ENCODE data around the gene HEATR1.
"Not testable (repeated sequence)": the region's sequence is repeated elsewhere in the genome, so short reads cannot be mapped to it uniquely, and the experiment has no call there.

HEATR1 gene

DNA sequence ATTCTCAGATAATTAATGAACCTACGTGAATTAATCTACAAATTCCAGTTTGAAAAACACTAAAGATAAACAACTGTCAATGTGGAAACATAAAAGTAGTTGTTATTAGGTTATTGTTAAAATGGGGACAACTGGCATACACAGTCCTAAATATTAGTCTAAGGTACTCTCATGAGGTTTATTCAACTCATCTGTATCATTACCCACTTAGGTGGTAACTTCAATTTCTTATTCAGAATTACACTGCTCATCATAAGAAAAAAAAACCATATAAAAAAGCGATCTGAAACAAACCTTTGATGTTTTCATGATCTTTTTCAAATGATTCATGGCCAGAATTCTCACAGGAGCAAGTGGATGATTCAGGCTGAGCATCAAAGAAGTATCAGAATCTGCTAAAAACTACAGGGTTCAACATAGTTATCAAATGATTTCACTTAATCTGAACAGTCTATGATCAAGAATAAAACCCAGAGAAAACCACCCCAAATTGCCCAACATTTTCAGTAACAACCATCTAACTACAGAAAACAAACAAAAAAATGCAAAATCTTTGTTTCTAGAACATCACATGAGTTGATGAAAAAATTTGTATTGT lies 13.7 kb downstream of the HEATR1 start:
- DNase-seq: no peak

DNA sequence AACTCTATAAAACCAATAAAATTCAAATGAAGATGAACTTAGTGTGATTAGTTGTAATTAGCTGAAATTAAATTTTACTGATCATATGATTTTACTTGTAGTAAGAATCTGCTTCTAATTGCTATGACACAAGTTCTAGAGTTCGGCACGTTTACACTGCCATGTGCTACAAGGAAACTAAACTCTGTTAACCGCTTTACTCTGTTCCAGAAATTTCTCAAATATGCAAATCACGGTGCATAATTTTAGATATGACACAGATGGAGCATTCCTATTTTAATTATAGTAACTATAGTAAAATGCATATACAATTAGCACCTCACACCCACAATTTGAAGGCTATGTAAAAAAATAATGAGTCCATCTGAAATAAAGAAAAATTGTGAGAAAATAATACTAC lies 14.8 kb downstream of the HEATR1 start:
- DNase-seq: no peak

- DNase-seq: no peak
Measured at GRCh38 chr1:236581528-236581927, 22.8 kb downstream of the HEATR1 start.

DNA sequence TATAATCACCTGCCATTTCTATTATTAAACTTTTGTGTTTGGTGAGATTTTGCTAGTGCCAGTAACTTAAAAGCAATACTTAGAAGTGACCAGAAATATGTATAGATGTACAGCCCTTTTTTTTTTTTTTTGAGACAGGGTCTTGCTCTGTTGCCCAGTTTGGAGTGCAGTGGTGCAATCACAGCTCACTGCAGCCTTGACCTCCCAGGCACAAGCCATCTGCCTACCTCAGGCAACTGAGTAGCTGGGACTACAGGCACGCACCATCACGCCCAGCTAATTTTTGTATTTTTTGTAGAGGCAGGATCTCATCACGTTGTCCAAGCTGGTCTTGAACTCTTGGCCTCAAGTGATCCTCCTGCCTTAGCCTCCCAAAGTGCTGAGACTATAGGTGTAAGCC lies 23.9 kb downstream of the HEATR1 start:
- DNase-seq: not testable (repeated sequence)

DNA sequence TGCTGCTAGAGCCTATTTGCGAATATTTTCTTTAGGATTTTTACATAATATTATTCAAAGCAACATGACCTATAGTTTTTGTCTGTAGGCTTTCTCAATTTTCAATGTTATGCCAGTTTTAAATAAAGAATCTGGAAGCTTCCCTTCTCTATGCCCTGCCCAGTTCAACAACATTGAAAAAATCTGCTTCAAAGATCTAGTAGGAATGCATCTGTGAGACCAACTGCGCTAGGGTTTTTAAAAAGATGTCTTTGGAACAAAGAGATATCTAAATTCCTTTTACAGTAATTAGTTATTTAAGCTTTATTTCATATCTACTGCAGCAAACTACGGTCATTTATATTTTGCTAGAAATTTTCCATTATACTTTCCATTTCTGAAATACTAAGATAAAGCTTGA lies 25.7 kb downstream of the HEATR1 start:
- DNase-seq: no peak

GRCh38 chr1:236577041-236577440 lies 27.3 kb downstream of the HEATR1 start:
- not testable (repeated sequence) for DNase-seq

GRCh38 chr1:236576004-236576403 lies 28.3 kb downstream of the HEATR1 start:
- peak; percentile 0 for DNase-seq

DNA sequence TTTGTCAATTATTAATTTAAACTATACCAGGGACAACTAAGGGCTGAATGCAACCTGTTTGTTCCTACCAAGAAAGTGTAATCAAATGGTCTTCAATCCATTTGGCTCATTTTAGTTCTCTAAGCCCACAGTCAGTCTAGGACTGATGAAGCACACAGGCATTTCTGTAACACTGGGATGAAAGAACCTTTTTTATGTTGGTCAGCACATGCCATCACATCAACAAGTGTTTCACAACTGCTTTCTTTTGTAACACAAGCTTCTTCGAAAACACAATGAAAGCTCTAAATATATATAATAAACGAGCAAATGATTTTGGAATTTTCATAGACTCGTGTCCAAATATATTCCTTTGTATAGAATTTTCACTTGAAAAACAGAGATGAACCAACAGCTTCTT lies 28.8 kb downstream of the HEATR1 start:
- no peak for DNase-seq

DNA sequence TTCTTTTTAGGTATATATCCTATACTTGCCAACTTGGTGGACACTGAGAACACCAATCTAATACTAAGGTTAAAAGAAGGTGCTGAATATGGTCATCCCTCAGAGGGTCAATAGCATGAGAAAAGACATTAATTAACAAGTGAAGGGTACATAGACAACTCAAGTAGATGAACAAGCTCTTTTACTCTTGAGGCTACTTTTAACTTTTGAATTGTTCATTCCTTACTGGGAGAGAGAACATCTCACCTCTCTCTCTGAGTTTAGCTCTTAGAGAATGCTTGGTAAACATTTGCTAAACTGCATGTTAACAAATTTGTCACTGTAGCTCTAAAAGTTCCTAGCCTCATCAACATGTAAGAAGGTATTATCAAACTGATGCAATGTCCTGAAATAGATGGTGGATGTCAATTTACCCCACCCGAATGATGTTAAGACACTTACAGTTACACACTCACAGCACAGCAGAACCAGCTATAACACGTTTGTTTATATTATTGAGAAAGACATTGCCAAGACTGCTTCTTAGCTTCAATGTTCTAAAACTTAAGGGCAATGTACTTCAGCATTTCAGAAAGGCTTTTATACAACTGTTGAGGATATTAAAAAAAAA lies 35.9 kb downstream of the HEATR1 start:
- DNase-seq: peak; percentile 55

DNA sequence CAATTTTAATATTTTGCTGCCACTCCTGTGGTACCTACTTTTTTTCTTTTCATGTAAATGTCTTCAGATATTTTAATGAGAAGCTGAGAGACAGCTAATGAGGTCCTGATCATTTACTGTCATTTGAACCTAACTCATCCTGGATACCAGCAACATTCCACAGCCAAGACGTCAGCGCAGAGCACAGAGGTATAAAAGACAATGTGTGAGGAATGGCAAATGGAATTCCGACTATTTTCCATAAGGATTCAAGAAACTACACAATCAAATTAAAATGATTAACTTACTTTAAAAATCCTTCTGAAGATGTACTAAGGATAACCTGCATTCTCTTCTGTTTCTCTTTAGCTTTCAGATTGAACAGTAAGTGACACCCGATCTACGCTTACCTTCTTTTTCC lies 38.8 kb downstream of the HEATR1 start:
- DNase-seq: no peak

DNA sequence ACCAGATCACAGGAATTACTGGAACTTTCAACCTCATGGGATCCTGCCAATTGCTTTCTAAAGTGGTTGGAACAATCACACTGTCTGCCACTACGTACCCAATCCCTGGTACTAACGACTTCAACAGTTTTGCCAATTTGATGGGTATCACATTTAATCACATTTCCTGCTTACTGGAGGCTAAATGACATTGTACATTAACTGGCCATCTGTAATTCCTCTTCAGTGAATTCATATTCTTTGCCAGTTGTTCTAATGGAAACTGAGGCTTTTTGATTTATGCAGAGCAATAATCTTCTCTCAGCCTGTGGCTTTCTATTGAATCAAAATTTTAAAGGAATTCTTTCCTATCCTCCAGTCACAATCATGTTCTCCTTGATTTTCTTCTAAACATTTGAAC lies 42.3 kb downstream of the HEATR1 start:
- no peak for DNase-seq

DNA sequence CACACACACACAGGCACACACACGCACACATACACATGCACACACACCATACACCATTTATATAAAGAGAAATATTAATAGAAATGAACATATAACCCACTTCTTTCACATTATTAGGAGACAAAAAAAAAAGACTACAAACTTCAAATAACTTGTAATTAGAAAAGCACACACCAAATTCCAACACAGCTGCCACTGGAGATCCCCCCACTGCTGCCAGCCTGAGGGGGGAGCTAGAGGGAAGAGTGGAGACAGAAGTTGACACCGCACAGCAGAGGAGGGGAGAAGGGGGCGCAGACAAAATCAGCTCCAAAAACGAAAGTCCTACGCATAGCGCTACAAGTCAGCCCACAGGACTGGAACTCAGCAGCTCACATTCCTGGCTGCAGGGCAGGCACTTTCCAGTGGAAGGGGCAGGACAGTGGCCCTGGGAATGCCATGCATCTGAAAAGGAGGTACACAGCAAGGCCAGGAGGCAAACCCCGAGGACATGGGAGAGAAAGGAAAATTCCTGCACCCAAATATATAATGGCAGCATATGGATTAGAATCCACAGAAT lies 44.0 kb downstream of the HEATR1 start:
- DNase-seq: no peak

GRCh38 chr1:236558846-236559245 lies 45.5 kb downstream of the HEATR1 start:
- DNase-seq: no peak

GRCh38 chr1:236558081-236558480 lies 46.2 kb downstream of the HEATR1 start:
- DNase-seq: no peak

- no peak for DNase-seq
Measured at GRCh38 chr1:236556606-236557005, 47.7 kb downstream of the HEATR1 start.

- no peak for DNase-seq
Measured at GRCh38 chr1:236553370-236553769, 50.9 kb downstream of the HEATR1 start.

- DNase-seq: no peak
Measured at GRCh38 chr1:236552901-236553300, 51.4 kb downstream of the HEATR1 start.

DNA sequence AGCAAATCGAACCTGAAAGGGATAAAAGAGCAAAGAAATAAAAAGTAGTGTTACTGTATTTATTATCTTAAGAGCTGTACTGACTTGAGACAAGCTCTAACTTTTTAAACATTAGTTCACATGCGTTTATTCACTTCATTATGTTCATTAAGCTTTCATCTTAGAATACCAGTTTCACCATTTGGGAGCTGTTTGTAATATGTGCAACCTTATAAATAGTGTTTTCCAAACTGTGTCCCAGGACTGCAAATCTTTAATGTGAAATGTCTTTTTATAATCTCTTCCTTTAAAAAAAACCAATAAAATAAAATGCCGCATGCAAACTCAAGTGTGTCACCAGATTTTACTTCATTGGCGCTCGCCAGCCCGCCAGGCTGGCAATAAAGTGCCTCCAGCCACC lies 52.2 kb downstream of the HEATR1 start:
- no peak for DNase-seq

DNA sequence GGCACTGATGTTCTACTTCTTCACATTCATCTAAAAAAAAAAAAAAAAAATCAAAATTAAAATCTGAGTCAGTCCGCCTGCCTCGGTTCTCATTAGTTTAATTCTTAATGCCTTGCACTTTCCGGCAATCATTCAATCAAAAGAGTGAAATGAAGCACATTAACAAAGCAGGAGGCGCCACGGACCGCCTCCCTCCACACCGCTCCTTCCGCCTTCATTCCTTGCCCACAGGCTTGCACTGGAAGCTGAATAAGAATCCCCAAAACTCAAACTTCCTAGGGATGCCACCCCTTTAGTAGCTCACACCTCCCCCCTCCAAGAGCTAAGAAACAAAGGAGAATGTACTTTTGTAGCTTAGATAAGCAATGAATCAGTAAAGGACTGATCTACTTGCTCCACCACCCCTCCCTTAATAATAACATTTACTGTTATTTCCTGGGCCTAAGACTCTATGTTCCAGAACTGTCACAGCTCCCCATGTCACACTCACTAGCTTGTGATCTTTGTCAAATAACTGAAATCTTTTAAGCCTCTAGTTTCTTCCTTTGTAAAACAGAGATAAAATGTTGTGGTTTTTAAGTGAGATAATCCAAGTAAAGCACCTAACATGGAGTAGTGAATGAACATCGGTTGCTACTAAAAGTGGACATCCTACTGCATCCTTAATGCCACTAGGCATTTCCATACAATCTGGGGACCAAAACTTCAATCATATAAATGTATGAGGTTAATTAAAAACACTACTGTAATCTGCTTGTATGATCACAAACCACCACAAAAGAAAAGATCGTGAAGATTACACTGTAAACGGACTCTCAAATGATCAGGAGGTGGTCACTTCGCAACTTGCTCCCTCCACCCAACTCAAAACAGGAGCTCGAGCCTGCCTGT lies 53.1 kb downstream of the HEATR1 start:
- DNase-seq: no peak

DNA sequence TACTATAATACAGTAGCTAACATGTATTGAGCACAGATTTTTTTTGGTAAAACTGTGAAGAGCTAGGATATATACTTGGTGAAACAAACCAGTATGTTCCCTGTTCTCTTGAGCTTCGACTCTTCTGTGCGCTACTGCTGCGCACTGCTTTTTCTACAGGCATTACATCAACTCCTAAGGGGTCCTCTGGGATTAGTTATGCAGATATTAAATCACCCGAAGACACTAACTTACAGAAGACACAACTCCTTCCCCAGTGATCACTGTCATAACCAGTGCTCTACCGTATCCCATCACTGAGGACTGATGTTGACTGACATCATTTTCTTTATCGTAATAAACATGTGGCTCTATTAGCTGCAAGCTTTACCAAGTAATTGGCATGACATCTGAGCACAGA lies 55.9 kb downstream of the HEATR1 start:
- DNase-seq: no peak

- no peak for DNase-seq
Measured at GRCh38 chr1:236545621-236546169, 58.6 kb downstream of the HEATR1 start.

GRCh38 chr1:236543065-236543669 lies 61.1 kb downstream of the HEATR1 start:
- DNase-seq: no peak

DNA sequence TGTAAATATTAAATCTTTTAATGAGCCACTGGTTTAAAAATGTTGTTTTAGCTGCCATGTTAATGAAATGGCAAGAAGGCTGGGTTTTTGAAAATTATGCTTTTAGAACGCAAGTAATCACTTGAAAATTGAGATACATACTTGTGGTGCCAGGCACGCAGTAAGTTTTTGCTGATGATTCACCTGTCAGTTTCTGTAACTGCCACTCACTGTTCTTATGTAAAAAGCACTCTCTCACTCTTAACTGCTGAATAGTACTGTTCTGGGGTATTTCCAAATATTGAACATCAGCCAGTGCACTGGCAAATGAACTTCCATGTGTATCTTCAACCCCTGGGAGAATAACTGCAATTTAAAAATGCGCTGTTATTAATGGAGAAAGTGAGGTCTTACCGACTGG lies 62.6 kb downstream of the HEATR1 start:
- no peak for DNase-seq

All from fibroblast of skin of scalp (primary cell).